Kidney capillary endothelial cell (primary cell): ENCODE data around the gene SLC35E3.

Source experiments
- DNase-seq: peaks from one replicate; pipeline ENCODE4 v3.0.0-alpha.2; 2018; ENCODE audit warnings: low spot score

Gene SLC35E3

GRCh38 chr12:68771223-68771925 is 25.4 kb downstream of the SLC35E3 start:
- DNase-seq: no peak

- DNase-seq: no peak
Observed at GRCh38 chr12:68772714-68773113, 26.7 kb downstream of the SLC35E3 start.

- DNase-seq: no peak
Observed at GRCh38 chr12:68773582-68773981, 27.6 kb downstream of the SLC35E3 start.

GRCh38 chr12:68775121-68775630 is 29.2 kb downstream of the SLC35E3 start:
- DNase-seq: no peak

GRCh38 chr12:68776976-68777610 is 31.1 kb downstream of the SLC35E3 start:
- DNase-seq: no peak

- DNase-seq: no peak
Observed at GRCh38 chr12:68779280-68779679, 33.3 kb downstream of the SLC35E3 start.

GRCh38 chr12:68780731-68781130 is 34.8 kb downstream of the SLC35E3 start:
- DNase-seq: no peak

- DNase-seq: no peak
Observed at GRCh38 chr12:68781728-68782127, 35.8 kb downstream of the SLC35E3 start.

GRCh38 chr12:68784015-68784414 is 38.0 kb downstream of the SLC35E3 start:
- DNase-seq: no peak

- DNase-seq: no peak
Observed at GRCh38 chr12:68785358-68785757, 39.4 kb downstream of the SLC35E3 start.

GRCh38 chr12:68785823-68786222 is 39.8 kb downstream of the SLC35E3 start:
- DNase-seq: no peak

GRCh38 chr12:68786929-68787328 is 41.0 kb downstream of the SLC35E3 start:
- peak; percentile 31 for DNase-seq

GRCh38 chr12:68788554-68789143 is 42.7 kb downstream of the SLC35E3 start:
- no peak for DNase-seq

GRCh38 chr12:68789144-68789878 is 43.3 kb downstream of the SLC35E3 start:
- DNase-seq: no peak

GRCh38 chr12:68790081-68790951 is 44.3 kb downstream of the SLC35E3 start:
- no peak for DNase-seq

GRCh38 chr12:68790952-68791234 is 44.9 kb downstream of the SLC35E3 start:
- DNase-seq: no peak

GRCh38 chr12:68791897-68792481 is 46.0 kb downstream of the SLC35E3 start:
- no peak for DNase-seq

GRCh38 chr12:68792952-68793351 is 47.0 kb downstream of the SLC35E3 start:
- no peak for DNase-seq

- DNase-seq: no peak
Observed at GRCh38 chr12:68793436-68793835, 47.5 kb downstream of the SLC35E3 start.

- DNase-seq: no peak
Observed at GRCh38 chr12:68793975-68794652, 48.1 kb downstream of the SLC35E3 start.
